Ishikawa (cell line): ENCODE results near the gene CFAP20DC.

Experiments used
- CEBPB ChIP-seq: IDR thresholded peaks from 2 replicates; pipeline ENCODE4 v1.6.1; 2012
- CREB1 ChIP-seq: IDR thresholded peaks from 2 replicates; pipeline ENCODE4 v1.6.1; 2012; ENCODE audit warnings: low read depth
- EGR1 ChIP-seq: IDR thresholded peaks from 2 replicates; pipeline ENCODE4 v1.6.1; 2012
- EP300 ChIP-seq: IDR thresholded peaks from 2 replicates; pipeline ENCODE4 v1.6.1; 2012; ENCODE audit warnings: borderline replicate concordance
- FOXM1 ChIP-seq: IDR thresholded peaks from 2 replicates; pipeline ENCODE4 v1.6.1; 2012; ENCODE audit warnings: low read depth, borderline replicate concordance
- NFIC ChIP-seq: IDR thresholded peaks from 2 replicates; pipeline ENCODE4 v1.6.1; 2012
- RAD21 ChIP-seq: IDR thresholded peaks from 2 replicates; pipeline ENCODE4 v1.6.1; 2012; ENCODE audit warnings: low read depth
- REST ChIP-seq: IDR thresholded peaks from 2 replicates; pipeline ENCODE4 v1.6.1; 2012; ENCODE audit warnings: low read depth, mild to moderate bottlenecking
- TAF1 ChIP-seq: IDR thresholded peaks from 2 replicates; pipeline ENCODE4 v1.6.1; 2012; ENCODE audit warnings: low read depth, mild to moderate bottlenecking
- TCF12 ChIP-seq: IDR thresholded peaks from 2 replicates; pipeline ENCODE4 v1.6.1; 2012; ENCODE audit warnings: low read depth
- TEAD4 ChIP-seq: IDR thresholded peaks from 2 replicates; pipeline ENCODE4 v1.6.1; 2012
- USF1 ChIP-seq: IDR thresholded peaks from 2 replicates; pipeline ENCODE4 v1.6.1; 2012
- YY1 ChIP-seq: IDR thresholded peaks from 2 replicates; pipeline ENCODE4 v1.6.1; 2012; ENCODE audit warnings: low read depth
- ZBTB7A ChIP-seq: IDR thresholded peaks from 2 replicates; pipeline ENCODE4 v1.6.1; 2012; ENCODE audit warnings: low read depth
- TF ChIP-seq, protein P1 (sequence below): IDR thresholded peaks from 2 replicates; pipeline ENCODE4 v1.6.1; 2012

Gene CFAP20DC

GRCh38 chr3:59049671-59050331 lies at the start of gene CFAP20DC:
Gene CFAP20DC, minus strand, starts transcription at chr3:59050025. Its CDS starts 394 bp downstream, at chr3:59049631.
- TF ChIP-seq, protein P1, sequence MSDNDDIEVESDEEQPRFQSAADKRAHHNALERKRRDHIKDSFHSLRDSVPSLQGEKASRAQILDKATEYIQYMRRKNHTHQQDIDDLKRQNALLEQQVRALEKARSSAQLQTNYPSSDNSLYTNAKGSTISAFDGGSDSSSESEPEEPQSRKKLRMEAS: peak; percentile 24; the same call in 1 of the 2 replicates
- no peak for TF ChIP-seq ZBTB7A
- TF ChIP-seq RAD21: no peak
- TF ChIP-seq NFIC: no peak

DNA sequence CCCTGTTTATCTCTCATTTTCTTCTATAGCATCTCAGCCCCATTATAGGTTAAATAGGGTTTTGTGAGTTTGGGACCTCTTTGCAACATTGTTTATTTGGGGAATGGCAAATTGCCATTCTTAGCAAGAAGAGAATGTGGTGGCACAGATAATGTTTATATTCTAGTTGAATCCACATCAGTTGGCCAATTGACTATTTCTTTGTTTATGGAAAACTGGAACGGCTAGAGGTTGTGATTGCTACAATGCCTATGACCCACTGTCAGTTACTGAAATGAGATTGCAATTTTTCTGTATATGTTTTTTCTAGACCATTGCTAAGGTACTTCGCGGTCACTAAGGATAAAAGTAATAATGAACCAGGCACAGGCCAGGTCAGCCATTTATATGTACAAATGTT lies 44.6 kb upstream of the CFAP20DC start:
- no peak for TF ChIP-seq TCF12
- TF ChIP-seq ZBTB7A: no peak
- no peak for TF ChIP-seq NFIC
- no peak for TF ChIP-seq EGR1
- no peak for TF ChIP-seq CEBPB
- no peak for TF ChIP-seq EP300
- TF ChIP-seq RAD21: no peak
- TF ChIP-seq, protein P1: no peak
- TF ChIP-seq TAF1: no peak

DNA sequence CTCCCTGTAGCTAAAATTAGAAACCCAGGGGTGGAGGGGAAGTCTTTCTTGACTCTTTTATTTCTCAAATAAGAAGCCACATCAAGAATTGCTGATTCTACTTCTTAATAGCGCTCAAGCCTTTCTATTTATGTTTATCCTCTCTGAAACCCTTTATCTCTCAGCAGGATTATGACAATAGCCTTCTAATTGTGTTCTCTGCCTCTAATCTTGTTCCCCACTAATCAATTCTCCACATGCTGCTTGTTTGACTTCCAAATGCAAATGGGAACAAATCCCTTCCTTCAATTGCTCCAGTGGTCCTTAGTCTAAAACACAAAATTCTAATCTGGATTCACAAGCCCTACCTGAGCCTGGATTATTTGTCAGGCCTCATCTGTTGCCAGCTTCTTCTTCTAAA lies 43.7 kb upstream of the CFAP20DC start:
- TF ChIP-seq EP300 (no peak), CEBPB (no peak), TAF1 (no peak), REST (no peak), TCF12 (no peak), USF1 (no peak), ZBTB7A (no peak), EGR1 (no peak), TEAD4 (no peak), CREB1 (no peak), YY1 (no peak), FOXM1 (no peak), NFIC (no peak), RAD21 (no peak)
- TF ChIP-seq, protein P1: no peak

DNA sequence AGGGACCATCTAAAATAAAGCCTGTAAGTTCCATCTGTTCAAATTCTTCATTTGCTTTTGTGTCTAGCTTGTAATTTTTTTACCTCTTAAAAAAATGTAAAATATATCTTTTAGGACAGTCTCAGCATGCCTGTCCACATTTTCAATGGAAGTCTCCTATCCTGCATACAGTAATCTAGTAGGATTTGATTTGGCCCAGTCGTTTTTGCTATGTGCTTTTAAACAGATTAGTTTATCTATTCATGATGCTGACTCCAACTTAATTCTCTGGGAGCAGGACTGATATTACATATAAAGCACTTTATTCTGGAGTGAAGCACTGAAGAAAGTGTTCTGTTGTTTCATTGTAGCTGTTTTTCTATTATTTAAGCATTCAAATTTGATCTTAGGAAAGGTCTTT lies 38.9 kb upstream of the CFAP20DC start:
- no peak for TF ChIP-seq USF1
- TF ChIP-seq CEBPB: no peak

DNA sequence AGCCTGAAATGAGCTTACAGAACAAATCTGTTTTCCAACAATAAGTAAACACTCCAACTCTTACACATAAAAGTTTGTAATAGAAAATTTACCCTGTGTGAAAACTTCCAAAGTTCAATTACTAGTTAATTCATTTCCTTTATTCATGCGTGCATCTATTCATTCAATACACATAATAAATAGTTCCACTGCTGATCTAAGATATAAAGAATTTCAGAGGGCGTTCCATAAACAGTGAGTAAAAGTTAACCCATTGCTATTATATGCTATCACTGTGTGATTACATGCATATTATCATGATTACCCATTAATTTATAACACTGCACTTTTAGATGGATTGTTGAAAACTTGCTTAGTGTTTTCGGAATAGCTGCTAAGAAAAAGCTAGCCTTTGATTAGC lies 36.2 kb upstream of the CFAP20DC start:
- TF ChIP-seq FOXM1: no peak
- TF ChIP-seq USF1: no peak
- TF ChIP-seq TCF12: no peak
- no peak for TF ChIP-seq TEAD4
- TF ChIP-seq EGR1: no peak
- TF ChIP-seq, protein P1: no peak
- TF ChIP-seq CREB1: no peak
- TF ChIP-seq CEBPB: no peak
- TF ChIP-seq ZBTB7A: no peak
- no peak for TF ChIP-seq RAD21
- no peak for TF ChIP-seq TAF1
- no peak for TF ChIP-seq REST
- TF ChIP-seq NFIC: no peak
- no peak for TF ChIP-seq YY1

DNA sequence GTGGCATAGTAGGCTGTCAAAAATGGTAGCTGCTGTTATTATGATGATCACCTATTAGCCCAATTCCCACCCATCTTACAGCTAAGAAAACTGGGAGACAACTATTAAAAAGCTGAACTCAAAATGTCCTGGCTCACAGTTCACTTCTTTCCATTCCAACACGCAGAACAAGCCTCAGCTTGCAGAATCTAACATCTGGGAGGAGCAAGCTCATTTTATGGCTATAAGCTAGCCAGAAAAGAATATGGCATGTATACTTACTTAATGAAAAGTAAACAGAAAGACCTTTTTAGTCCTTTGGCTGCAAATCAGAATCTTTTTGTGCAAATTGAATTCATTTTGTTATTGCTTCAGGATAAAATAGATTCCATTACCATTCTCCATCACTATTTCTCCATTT lies 34.8 kb upstream of the CFAP20DC start:
- TF ChIP-seq TAF1: no peak
- no peak for TF ChIP-seq EP300
- TF ChIP-seq TEAD4: no peak
- no peak for TF ChIP-seq CEBPB
- TF ChIP-seq REST: no peak
- TF ChIP-seq RAD21: no peak
